ENCODE measurements around the gene TRAFD1.

Gene TRAFD1

DNA sequence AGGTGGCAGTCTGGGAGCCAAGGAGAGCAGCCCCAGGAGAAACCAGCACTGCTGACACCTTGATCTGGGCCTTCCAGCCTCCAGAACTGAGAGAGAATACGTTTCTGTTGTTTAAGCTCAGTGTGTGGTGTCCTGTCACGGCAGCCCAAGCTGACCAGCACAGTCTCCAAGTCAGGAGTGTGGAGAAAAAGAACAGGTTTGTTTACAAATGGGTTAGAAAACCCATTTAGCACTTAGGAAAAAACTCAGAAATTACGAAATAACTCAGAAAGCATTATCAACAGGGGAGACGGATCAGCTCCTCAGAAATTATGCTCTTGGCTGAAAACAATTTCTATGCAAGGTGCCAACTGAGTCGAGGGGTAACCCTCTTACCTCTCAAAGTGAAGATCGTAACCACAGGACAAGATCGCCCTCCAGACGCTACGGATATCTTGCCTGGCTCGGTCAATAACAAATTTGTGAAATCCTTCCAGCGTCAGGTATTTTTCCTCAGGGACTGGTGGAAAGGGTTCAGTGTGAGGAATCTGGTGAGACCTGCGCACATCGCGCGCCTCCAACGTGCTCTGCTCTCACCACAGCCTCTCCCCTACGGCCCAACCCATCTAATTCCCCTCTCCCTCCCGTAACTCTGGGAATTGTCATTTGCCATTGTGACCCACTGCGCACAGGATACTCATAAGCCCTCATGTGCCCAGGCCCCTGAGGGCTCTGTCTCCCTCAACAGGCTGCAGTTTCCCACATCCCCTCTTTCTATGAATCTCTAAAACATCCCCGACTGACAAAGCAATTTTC lies 50.2 kb downstream of the TRAFD1 start:
- DNase-seq (ENCODE audit: low read depth in 2 of 3, low spot score in 2 of 3), result no peak

DNA sequence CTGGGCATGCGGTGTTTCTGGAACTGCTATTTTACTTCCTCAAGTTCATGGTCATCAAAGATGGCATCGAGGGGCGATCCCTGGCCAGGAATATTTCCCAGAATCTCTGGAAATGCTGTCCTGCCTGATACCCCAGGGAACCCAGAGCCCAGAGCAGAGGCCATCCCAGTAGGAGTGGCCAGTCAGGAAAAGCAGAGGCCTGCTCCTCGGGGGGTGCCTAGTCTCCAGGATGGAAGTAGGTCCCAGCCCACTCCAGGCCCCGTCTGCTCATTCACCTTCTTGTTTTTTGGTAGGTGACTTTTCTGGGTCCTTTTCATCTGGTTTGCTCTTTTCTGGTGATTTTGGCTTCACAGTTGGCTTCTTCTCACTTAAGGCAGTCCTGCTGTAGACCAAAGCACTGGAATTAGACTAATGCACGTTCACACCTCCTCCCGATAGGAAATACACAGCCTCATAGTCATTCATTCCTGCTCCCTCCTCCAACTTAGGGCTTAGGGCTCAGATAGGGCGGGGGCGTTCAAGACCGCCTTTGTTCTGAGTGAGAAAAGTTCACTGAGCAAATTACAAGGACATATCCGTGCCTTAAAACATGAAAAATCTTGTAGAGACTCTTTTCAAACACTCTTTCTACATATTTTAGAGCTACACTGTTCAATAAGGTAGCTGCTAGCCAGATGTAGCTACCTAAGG lies 51.1 kb downstream of the TRAFD1 start:
- no peak for DNase-seq (ENCODE audit: low read depth in 2 of 3, low spot score in 2 of 3)

DNA sequence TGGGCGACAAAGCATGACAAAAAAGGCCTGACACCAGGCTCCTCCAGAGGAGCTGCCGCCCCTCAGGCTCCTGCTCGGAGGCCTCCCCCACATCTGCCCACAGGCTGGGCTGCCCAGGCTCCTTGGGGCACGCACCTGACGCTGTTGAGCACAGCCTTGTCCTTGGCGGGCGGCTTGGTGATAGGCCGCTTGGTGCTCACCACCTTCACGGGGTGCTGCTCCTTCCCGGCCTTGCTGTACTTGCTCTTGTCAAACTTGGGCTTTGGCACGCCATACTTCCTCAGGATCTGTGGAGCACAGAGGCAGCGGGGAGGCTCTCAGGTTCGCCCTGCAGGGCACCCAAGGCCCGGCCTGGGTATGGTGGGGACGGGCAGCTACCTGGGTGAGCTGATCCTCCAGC lies 53.4 kb downstream of the TRAFD1 start:
- DNase-seq (ENCODE audit: low read depth in 2 of 3, low spot score in 2 of 3), result no peak

DNA sequence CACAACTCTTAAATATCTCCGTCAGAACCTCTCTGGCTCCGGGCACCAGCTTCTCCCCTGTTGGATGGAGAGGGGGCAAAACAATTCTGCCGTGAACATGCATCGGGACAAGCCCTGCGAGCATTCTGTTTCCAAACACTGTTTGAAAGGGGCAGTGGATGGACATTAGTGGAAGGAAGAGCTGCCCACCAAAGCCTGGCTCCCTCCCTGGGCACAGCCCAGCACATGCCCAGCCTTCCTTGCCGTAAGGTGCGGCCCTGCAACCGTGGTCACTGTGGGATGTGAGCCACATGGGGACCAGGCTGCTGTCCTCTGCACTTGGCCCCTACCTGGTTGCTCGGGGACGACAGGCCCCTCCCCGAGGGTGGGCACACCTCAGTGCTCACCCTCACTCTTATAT lies 54.0 kb downstream of the TRAFD1 start:
- no peak for DNase-seq (ENCODE audit: low read depth in 2 of 3, low spot score in 2 of 3)

DNA sequence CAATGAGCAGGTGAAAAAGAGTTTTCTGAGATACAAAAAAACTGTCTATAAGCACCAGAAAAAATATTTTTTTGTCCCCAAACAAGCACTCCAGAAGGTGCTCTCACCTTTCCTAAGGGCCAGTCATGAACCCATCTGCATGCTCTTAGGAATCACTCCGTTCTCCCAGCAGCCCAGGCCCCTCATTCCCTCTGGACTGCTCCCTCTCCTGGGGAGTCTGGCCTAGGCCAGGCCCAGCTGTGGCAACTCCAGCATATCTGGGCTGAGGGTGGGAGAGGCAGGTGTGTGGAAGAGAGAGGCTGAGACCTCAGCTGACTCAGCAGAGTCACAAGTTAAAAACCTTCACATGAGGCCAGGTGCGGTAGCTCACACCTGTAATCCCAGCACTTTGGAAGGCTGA lies 54.6 kb downstream of the TRAFD1 start:
- DNase-seq (ENCODE audit: low read depth in 2 of 3, low spot score in 2 of 3), result no peak

DNA sequence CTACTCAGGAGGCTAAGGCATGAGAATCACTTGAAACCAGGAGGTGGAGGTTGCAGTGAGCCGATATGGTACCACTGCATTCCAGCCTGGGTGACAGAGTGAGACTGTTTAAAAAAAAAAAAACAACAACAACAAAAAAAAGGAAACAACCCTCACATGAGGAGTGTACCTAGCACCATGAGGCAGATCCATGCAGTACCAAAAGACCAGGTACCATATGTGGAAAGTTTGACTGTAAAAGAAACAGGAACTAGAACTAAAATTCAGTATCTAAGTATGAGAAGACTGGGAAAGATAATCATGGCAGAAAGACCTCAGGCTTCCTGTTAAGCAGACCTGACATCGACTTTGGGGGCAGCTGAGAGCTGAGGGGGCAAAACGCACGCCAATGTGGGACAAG lies 55.1 kb downstream of the TRAFD1 start:
- no peak for DNase-seq (ENCODE audit: low read depth in 2 of 3, low spot score in 2 of 3)

DNA sequence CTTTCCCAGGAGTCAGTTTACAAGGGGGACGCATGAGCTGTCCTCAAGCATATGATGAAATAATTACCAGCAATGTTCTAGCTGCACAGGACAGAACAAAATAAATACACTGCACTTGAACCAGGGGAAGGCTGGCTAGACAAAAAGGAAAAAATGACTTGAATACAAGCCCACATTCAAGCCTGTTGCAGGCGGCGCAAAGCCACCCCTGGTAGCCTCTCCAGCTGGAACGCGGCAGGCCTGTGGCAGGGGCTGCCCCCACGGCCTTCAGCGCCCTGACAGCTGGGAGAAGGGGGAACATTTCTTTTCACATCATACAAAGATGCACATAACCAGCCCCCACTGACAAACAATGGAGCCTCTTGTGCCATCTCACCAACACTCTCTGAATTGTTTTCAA lies 57.1 kb downstream of the TRAFD1 start:
- DNase-seq (ENCODE audit: low read depth in 2 of 3, low spot score in 2 of 3), result no peak

DNA sequence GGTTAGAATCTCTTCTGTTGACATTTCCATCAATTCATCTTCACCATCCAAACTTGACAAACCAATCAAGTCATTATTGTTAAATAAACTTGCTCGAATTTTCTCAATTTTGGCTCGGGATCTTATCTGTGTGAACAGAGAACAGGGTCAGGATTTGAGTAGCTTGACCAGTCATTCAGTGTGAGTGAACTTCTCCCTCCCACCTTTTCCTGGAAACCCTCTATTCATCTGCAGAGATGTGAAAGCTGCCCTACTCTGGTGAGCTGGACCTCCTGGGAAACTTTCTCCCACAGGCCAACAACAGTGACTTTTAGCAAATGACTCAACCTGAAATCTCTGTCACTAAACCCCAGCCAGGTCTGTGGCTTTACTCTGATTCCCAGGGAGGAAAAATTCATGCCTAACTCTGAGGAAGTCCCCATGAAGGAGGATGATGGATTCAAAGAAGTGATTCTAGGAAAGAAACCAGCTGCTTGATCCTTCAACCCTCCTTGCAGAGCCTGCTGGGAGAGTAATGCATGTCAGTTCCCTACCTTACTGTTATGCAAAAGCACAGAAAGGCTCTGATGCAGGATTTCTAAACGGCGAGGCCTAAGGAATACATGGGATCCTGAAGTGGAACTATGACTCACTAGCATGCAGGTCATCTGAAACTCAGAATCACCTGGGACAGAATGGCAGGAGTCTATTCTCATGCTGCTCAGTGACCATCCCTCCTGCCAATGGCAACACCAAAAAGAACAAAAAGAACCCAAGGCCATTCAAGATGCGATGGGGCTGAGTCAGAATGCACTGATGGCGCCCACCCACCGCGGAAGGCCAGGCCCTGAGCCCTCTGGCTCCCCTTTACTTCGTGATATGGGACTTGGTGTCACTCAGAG lies 58.0 kb downstream of the TRAFD1 start:
- DNase-seq (ENCODE audit: low read depth in 2 of 3, low spot score in 2 of 3), result no peak

DNA sequence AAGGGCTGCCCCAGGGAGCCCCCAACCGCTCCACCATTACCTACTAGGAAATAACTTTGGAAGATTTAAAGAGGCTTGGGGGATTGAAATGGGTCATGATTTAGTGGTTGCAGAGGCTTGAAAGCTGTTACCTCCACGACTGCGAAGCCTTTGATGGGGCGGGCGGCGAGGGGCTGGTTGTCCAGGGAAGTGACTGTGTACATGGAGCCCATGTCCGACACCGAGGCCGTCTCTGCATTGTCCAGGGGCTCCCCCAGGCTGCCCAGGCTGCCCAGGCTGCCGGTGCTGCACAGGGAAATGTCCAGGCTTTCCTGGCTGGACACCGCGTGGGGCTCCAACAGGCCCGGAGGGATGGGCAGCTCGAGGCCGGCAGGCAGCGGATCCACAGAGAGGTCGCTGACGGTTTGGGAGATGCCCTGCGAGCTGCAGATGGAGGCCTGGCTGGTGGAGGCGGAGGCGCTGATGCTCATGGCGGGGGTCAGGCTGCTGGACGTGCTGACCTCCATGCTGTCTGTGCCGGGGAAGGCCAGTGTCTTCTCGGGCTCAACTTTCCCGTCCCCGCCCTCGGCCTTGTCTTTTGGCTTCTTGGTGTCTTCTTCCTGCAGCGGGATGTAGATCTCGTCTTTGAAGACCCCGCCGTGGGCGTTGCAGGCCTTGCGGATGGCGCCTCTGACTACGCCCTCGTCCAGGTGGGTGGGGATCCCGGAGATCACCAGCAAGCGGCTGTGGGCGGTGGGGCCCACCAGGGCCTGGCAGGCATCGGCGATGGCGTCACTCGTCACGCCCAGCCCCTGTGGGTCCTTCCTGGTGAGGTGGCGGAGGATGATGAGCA lies 58.9 kb downstream of the TRAFD1 start:
- DNase-seq (ENCODE audit: low read depth in 2 of 3, low spot score in 2 of 3), result no peak

DNA sequence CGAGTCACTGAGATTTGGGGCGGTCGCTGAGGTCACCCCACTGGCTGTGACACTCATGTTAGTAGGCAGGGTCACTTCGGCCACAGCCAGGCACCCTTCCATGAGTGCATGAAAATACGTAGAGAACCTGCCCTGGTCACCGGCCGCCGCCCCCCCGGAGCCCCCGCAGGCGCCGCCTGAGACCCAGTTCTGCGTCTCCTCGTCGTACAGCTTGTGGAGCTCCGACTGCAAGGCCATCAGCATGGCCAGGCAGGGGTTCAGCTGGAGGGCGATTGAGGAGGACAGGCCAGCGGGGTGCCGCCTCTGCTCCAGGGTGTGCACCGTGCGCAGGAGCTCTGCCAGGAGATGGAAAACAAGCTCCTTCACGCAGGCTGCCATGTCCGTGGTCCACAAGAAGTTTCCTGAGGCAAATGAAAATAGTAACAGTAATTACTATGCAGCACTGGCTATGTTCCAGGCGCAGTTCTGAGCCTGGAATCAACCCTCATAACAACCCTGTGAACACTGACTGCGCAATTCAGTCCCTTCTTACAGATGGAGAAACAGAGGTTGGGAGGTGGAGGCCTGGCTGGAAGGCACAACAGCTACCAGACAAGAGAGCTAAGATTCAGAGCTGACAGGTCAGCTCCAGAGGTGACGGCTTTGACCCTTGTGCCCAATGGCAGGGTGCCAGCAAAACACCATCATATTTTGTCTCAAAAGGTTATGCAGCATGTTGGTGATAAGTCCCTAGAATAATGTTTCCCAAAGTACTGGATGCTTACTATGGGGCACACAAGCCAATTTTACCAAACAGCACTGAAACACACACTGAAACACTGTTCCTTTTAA lies 59.9 kb downstream of the TRAFD1 start:
- DNase-seq (ENCODE audit: low read depth in 2 of 3, low spot score in 2 of 3), result no peak

DNA sequence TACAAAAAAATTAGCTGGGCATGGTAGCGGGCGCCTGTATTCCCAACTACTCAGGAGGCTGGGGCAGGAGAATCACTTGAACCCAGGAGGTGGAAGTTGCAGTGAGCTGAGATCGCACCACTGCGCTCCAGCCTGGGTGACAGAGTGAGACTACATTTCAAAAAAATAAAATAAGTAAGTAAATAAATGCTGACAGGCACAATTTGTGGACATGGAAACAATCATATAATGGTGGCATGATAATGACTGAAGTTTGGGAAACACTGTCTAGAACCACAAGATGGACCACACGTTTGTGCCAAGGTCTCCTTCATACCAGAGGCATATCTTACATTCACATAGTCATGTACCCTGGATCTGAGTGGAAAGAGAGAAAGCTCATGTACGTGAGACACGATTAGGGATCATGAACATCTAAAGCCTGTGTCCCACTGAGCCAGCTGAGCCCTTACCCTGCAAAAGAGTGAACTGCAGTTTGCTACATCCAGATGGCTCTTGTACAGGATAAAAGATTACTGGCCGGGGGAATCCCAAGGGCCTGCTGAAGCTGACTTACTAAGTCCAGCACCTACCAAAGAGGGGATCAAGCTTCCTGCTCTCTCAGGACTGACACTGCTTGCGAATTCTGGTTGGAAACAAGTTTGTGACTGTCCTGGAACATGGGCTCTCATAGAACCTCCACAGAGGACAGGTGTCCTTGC lies 62.9 kb downstream of the TRAFD1 start:
- no peak for DNase-seq (ENCODE audit: low read depth in 2 of 3, low spot score in 2 of 3)

DNA sequence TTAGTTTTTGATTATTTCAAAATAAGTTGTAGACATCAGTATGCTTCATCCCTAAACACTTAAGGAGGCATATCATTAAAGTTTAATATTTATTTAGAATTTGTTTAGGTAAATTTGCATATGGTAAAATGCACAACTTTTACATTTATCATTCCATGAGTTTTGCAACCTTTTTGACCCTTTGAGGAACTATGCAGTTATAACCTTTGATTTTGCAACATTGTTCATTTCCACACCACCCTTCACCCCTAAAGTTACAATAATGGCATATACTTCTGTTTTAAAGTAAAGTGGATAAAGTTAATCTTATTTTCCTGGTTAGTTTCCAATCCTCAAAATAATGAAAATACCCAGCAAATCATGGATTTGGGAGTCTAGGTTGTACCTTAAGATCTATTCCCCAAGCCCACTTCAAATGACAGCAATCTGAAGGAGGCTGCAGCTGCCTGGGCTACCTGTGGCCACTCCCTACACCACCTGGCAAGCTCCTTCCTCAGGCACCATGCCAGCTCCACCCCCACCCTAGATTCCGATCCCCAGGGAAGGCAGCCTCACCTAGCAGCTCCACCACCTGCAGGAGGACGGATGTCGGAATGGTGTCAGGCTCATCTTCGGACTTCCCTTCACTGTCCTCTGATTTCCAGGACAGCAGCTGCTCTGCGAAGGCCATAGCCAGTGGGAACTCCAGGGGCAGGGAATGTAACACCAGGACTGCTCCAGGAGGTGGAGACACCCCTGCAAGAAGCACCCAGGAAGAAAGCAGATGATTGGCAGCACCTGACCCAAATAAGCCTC lies 65.1 kb downstream of the TRAFD1 start:
- DNase-seq (ENCODE audit: low read depth in 2 of 3, low spot score in 2 of 3), result no peak

DNA sequence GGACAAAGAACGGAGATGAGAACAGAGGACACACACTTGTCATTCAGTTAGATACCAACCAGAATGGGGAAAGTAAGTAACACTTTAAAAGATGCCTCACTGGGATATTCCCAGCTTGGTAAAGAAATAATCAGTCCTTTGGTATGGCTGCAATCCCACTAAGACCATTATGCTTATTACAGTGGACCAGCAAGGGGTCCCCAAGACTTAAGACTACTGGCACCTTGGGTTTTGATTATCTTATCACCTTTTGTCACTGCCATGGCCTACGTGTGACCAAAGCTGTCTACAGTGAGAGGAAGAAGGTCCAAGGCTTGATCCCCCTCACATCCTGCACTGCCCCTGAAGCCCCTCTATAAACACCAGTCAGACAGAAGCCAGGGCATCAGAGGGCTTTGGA lies 65.8 kb downstream of the TRAFD1 start:
- DNase-seq (ENCODE audit: low read depth in 2 of 3, low spot score in 2 of 3), result no peak

DNA sequence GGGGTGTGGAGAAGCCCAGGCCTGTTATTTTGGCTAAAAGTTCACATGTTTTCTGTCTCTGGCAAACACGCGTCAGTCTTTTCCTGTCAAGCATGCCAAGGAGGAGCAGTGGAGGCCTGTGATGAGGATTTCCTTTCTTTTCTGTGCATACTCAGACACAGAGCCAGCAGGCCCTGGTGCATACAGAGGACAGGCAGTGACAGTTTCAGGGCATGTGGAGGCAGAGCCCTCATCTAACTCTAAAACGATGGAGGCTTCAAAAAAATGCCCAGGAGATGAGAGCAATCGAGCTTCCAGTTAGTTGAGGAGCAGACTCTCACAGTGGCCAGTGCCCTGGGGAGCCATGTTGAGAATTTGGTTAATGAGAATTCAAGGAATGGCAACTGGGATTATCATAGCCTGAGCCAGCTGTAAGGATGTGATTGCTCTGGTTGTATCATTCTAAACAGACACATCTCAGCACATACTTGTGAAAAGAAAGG lies 66.5 kb downstream of the TRAFD1 start:
- no peak for DNase-seq (ENCODE audit: low read depth in 2 of 3, low spot score in 2 of 3)

DNA sequence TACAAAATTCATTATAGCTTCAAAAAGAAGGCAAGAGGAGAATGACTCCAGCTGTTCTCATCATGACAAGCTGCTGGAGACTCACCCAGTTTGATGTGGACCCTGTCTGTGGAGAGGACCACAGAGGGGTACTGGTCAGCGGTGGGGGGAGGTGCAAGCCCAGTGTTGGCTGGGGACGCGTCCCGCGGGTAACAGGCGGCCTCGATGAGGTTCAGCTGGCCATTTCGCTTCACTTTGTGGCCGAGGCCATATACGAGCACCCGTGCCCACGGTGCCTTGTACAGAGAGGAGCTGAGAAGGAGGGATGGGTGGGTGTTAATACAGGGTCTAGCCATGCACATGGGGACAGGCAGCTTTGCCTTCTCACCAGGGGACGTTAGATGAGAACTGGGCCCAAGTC lies 67.1 kb downstream of the TRAFD1 start:
- DNase-seq (ENCODE audit: low read depth in 2 of 3, low spot score in 2 of 3), result no peak

DNA sequence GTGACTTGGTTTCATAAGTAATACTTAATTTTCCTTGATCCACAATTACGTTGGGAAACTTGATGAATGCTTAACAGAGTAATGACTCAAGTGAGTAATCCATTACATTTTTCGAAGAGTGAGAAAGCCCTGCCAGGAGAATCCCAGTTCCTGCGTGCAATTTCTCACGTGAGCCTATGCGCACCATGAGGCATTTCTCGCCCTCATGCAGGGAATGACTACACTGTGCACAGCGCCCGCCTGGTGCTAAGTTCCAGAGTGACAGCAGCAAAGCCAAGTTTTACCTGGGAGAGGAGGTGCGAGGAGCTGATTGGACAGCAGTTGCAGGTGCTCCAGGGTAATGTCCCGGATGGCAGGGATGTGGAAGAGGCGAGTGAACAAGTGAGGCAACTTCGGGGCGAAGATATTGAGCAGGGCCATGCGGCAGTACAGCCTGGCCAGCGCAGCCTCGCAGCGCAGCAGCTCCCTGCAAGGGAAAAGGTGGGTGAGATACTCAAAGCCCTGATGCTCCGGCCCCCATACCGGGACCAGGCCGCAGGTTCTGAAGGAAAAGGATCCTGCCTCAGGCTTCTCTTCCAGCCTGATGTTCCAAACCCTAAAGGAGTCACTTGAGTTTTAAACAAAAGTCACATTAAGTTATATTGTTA lies 69.4 kb downstream of the TRAFD1 start:
- no peak for DNase-seq (ENCODE audit: low read depth in 2 of 3, low spot score in 2 of 3)

DNA sequence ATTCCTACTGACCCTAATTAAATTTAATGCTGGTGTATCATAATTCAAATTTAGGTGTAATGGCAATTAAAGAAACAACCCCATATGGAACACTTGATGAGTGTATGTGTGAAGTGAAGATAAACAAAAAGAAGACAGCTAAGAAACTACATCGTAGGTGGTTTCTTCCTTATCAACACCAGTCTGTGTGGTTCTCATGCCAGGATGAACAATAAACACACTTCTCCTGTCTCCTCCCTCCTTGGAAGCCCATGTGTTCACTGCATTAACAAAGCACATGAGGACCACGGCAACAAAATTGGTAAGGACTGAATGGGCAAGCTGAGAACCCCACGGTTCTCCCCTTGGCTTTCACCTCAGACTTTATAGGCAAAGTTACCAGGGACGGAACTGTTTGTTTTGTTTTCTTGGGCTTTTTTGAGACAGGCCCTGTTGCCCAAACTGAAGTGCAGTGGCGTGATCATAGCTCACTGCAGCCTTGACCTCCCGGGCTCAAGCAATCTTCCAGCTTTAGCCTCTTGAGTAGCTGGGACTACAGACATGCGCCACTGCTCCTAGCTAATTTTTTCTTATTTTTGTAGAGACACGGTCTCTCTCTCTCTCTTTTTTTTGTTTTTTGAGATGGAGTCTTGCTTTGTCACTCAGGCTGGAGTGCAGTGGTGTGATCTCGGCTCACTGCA lies 71.0 kb downstream of the TRAFD1 start:
- no peak for DNase-seq (ENCODE audit: low read depth in 2 of 3, low spot score in 2 of 3)

All from activated CD8-positive, alpha-beta memory T cell treated with anti-CD3 and anti-CD28 coated beads for 48 hours (primary cell).